Keratinocyte (primary cell): Measurements from ENCODE around the gene RTP5.

Source experiments
- EZH2 ChIP-seq: IDR thresholded peaks from one replicate; pipeline ENCODE4 v1.6.1; 2012; ENCODE audit warnings: inconsistent platforms, mild to moderate bottlenecking, low read length, moderate library complexity
- TF ChIP-seq, protein P1 (sequence below), 3 experiments: IDR thresholded peaks in 1 of 3; conservative IDR thresholded peaks in 1 of 3; optimal IDR thresholded peaks in 1 of 3; 2 replicates in 2 of 3; 3 replicates in 1 of 3; pipeline versions ENCODE3 to v1.5.1; 2011; ENCODE audit warnings: low read length in 3 of 3, mild to moderate bottlenecking in 3 of 3, moderate library complexity in 2 of 3, control low read depth in 1 of 3, inconsistent platforms in 1 of 3; ENCODE audit not compliant: insufficient read depth in 2 of 3; ENCODE audit errors: extremely low read depth in 1 of 3

DNA sequence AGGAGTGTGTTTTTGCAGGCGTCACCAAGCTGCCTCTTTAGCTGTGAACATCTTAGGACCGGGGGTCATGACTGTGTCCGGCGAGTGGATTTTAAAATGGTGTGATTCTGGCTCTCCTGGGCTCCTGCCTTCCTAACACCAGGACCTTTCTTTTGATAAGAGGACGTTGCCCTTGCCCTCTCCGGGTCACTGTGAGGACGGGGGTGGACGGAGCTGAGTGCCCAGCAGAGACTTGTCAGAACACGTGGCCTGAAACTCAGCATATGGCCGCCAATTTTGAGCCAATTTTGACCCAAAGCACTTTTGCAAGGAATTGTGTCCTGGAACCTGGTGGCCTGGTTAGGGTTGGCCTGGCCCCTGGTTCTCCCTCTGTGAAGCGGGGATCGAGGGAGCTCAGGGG lies 40.2 kb downstream of the RTP5 start:
- no peak for TF ChIP-seq EZH2
- TF ChIP-seq, protein P1, sequence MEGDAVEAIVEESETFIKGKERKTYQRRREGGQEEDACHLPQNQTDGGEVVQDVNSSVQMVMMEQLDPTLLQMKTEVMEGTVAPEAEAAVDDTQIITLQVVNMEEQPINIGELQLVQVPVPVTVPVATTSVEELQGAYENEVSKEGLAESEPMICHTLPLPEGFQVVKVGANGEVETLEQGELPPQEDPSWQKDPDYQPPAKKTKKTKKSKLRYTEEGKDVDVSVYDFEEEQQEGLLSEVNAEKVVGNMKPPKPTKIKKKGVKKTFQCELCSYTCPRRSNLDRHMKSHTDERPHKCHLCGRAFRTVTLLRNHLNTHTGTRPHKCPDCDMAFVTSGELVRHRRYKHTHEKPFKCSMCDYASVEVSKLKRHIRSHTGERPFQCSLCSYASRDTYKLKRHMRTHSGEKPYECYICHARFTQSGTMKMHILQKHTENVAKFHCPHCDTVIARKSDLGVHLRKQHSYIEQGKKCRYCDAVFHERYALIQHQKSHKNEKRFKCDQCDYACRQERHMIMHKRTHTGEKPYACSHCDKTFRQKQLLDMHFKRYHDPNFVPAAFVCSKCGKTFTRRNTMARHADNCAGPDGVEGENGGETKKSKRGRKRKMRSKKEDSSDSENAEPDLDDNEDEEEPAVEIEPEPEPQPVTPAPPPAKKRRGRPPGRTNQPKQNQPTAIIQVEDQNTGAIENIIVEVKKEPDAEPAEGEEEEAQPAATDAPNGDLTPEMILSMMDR (optimal IDR thresholded peaks at IDR 0.05 in 1 of 3, IDR thresholded peaks at IDR 0.05 in 1 of 3, conservative IDR thresholded peaks at IDR 0.05 in 1 of 3; ENCODE audit: extremely low read depth in 1 of 3, insufficient read depth in 2 of 3, low read length in 3 of 3), result no peak
